Lung (tissue), 12 donors: ENCODE results near the gene VMAC. TPM values are rescaled to one million over a fixed set of nuclear protein-coding genes. Genes with fewer than 3 reads are reported as not detected.

Experiments used
- ATAC-seq: fragments of 200-7000 bp; cut with Tn5 transposase; one replicate; pipeline ENCODE4 v1.9.1; 2020; ENCODE audit warnings: moderate number of reproducible peaks; ENCODE audit not compliant: insufficient read depth, low FRiP score
- DNase-seq, 3 donors: peaks; one replicate each; pipeline ENCODE4 v3.0.0-alpha.2; 2013 to 2017
- H3K27ac ChIP-seq, 2 donors: one replicate each; pipeline ENCODE4 v1.5.1; 2013; ENCODE audit warnings: mild to moderate bottlenecking in 2 of 2, moderate library complexity in 2 of 2, control low read depth in 1 of 2, inconsistent platforms in 1 of 2, low read depth in 1 of 2, low read length in 1 of 2
- H3K27me3 ChIP-seq, 3 donors: one replicate each; pipeline ENCODE4 v1.5.1; 2013; ENCODE audit warnings: low read length in 2 of 3; ENCODE audit not compliant: control insufficient read depth in 3 of 3, insufficient read depth in 3 of 3
- H3K36me3 ChIP-seq, 4 donors: one replicate each; pipeline ENCODE4 v1.5.1; 2013; ENCODE audit warnings: low read length in 4 of 4, mild to moderate bottlenecking in 1 of 4, moderate library complexity in 1 of 4; ENCODE audit not compliant: control insufficient read depth in 4 of 4, insufficient read depth in 4 of 4
- H3K4me1 ChIP-seq, 5 donors: one replicate each; pipeline ENCODE4 v1.5.1; 2013; ENCODE audit warnings: low read length in 5 of 5, mild to moderate bottlenecking in 2 of 5, moderate library complexity in 1 of 5; ENCODE audit not compliant: control insufficient read depth in 5 of 5, insufficient read depth in 5 of 5
- H3K4me3 ChIP-seq: one replicate; pipeline ENCODE4 v1.5.1; 2013; ENCODE audit warnings: mild to moderate bottlenecking, control low read depth, moderate library complexity
- H3K9ac ChIP-seq, 2 donors: one replicate each; pipeline ENCODE4 v1.5.1; 2013; ENCODE audit warnings: low read length in 2 of 2, control low read depth in 1 of 2; ENCODE audit not compliant: insufficient read depth in 1 of 2
- H3K9me3 ChIP-seq, 4 donors: one replicate each; pipeline ENCODE4 v1.5.1; 2013; ENCODE audit warnings: low read length in 3 of 4, mild to moderate bottlenecking in 1 of 4, moderate library complexity in 1 of 4; ENCODE audit not compliant: control insufficient read depth in 4 of 4, insufficient read depth in 3 of 4
- WGBS, 2 donors: extraction: QIAGEN DNeasy Blood & Tissue Kit; methylation state at CpG; one replicate each; pipeline ENCODE4 v1.1.7; 2013; 5-methylcytosine and 5-hydroxymethylcytosine counted together
- polyA plus RNA-seq, 2 donors: library from polyadenylated mRNA; stranded (reverse); fragments of 200-250 nt; gene quantifications; one replicate each; pipeline ENCODE4 v1.2.1, GENCODE V29; 2013
- total RNA-seq, 2 donors: library from RNA; depleted of rRNA in 1 of 2; stranded (reverse); fragments of >200 nt in 1 of 2; gene quantifications; one replicate each; pipeline ENCODE4 v1.2.1, GENCODE V29; 2014 to 2021
- TF ChIP-seq, protein P1 (sequence below): IDR thresholded peaks from 2 replicates; pipeline ENCODE4 v1.5.1; 2012; ENCODE audit warnings: mild to moderate bottlenecking; ENCODE audit errors: control extremely low read depth, extremely low read depth
- donor health status: control.
- donor health status: control.
- donor health status: Bipolar disorder and iron deficiency.
- donor health status: healthy.
- donor health status: DM: yes; HTN: yes; CAD: no.

VMAC gene
- total and polyA plus RNA-seq, 4 donors = 3.3 to 7.2 (median 5.7) TPM

DNA sequence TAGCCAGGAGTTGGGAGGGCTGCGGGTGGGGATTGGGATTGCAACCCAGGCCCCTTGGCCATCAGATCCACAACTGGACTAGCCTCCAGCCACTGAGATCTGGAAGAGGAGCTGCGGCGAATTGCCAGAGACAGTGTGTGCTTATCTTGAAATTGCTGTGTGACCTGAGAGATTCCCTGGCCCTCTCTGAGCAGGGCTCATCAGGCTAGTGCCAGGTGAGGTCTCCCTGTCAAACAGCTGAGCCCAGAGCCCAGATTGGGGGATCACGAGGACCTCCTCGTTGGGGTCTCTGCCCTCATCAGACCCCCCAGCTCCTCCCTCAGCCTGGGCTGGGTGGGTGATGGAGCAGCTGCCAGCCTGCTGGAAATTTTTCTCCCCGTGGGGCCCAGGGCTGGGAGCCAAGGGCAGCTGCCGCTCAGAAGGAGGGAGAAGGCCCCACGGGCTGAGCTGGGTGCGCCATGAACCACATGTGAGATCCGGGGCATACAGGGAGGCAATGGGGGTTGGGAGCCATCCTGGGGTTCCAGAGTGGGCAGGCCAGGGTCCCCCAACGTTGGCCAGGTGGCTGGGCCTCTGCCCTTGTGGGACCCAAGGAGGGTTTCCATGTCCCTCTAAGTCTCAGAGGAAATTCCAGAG, 41.5 kb upstream of the VMAC start:
- WGBS, 2 donors = 70 to 72% methylated on average over 11 of the region's 11 CpGs
- no peak overlapping the region for H3K27ac ChIP-seq
- ATAC-seq = no peak
- H3K27me3 ChIP-seq = no peaks in the 10 kb centered on the region
- H3K9ac ChIP-seq = no peak overlapping the region
- TF ChIP-seq, protein P1, sequence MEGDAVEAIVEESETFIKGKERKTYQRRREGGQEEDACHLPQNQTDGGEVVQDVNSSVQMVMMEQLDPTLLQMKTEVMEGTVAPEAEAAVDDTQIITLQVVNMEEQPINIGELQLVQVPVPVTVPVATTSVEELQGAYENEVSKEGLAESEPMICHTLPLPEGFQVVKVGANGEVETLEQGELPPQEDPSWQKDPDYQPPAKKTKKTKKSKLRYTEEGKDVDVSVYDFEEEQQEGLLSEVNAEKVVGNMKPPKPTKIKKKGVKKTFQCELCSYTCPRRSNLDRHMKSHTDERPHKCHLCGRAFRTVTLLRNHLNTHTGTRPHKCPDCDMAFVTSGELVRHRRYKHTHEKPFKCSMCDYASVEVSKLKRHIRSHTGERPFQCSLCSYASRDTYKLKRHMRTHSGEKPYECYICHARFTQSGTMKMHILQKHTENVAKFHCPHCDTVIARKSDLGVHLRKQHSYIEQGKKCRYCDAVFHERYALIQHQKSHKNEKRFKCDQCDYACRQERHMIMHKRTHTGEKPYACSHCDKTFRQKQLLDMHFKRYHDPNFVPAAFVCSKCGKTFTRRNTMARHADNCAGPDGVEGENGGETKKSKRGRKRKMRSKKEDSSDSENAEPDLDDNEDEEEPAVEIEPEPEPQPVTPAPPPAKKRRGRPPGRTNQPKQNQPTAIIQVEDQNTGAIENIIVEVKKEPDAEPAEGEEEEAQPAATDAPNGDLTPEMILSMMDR = no peak
- H3K9me3 ChIP-seq = no peaks in the 10 kb centered on the region
- no peaks in the 10 kb centered on the region for H3K36me3 ChIP-seq
- no peak for DNase-seq
- H3K4me1 ChIP-seq = no peaks in the 10 kb centered on the region
- H3K4me3 ChIP-seq = no peak overlapping the region

DNA sequence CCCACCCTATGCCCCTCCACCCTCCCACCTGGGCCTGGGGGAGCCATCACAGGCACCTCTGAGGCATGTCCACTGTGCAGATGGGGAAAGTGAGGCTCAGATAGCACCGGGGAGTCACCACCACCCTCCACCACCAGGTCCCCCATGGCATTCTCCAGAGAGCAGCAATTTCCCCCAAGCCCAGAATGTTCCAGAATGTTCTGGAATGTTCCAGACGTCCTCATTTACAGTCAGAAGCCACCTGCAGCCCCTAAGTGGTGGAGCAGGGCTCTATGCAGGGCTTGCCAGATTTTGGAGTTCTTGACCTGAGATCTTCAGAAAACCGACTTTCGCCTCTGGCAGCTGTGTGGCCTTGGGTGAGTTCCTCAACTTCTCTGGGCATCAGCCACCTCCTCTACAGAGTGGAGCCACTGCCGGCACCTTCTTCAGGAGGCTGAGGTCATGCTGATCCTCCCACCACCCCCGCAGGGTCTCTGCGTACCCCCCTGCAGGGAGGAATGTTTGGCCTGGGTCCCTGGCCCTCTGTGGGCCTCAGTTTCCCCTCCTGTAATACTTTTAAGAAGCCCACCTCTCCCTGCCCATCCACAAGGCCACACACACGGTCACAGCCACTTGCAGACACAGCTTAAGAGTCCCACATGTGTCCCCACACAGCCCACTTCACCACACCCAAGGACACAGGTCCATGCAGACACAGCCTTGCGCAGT, 40.5 kb upstream of the VMAC start:
- H3K4me1 ChIP-seq = no peaks in the 10 kb centered on the region
- TF ChIP-seq, protein P1 = no peak
- no peaks in the 10 kb centered on the region for H3K9me3 ChIP-seq
- H3K36me3 ChIP-seq = no peaks in the 10 kb centered on the region
- H3K4me3 ChIP-seq = no peak overlapping the region
- 83 to 90% methylated on average over 9 of the region's 9 CpGs for WGBS, 2 donors
- DNase-seq (no peak), ATAC-seq (no peak)
- H3K27ac ChIP-seq = no peak overlapping the region
- H3K9ac ChIP-seq = no peak overlapping the region
- H3K27me3 ChIP-seq = no peaks in the 10 kb centered on the region

DNA sequence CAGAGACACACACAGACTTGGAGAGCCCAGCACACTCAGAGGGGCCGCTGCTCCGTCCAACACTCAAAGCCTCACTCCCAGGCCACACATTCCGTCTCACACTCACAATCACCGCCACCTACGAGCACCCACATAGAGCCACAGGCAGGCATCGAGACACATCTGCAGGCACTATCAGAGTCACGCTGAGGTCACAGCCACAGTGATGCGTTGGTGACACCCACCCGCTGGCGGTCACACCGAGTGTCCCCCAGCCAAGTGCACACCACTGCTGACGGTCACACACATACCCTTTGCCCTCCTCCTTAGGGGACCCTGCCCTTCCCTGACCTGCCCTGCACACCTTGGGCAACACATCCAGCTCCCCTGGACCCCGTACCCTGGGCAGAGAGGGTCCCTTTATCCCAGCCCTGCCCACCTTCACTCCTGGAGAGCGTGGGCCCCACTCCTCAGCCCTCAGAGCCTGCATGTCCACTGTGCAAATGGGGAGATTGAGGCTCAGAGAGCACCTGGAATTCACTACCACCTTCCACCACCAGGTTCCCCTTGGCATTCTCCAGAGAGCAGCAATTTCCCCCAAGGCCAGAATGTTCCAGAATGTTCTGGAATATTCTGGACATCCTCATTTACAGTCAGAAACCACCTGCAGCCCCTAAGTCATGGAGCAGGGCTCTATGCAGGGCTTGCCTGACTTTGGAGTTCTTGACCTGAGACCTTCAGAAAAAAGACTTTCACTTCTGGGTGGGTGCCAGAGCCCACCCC, 39.8 kb upstream of the VMAC start:
- DNase-seq (no peak), ATAC-seq (no peak)
- Histone ChIP-seq H3K9me3 (no peaks in the 10 kb centered on the region), H3K36me3 (no peaks in the 10 kb centered on the region), H3K4me3 (no peak overlapping the region), H3K27me3 (no peaks in the 10 kb centered on the region), H3K9ac (no peak overlapping the region), H3K27ac (no peak overlapping the region), H3K4me1 (no peaks in the 10 kb centered on the region)
- TF ChIP-seq, protein P1 = no peak
- 81 to 88% methylated on average over 14 of the region's 14 CpGs for WGBS, 2 donors
